OCI-LY7 (cell line): ENCODE data around the gene DPP10. TPM values are rescaled to one million over a fixed set of nuclear protein-coding genes. Genes with fewer than 3 reads are reported as not detected.

Source experiments
- BruUV-seq: library from RNA; stranded (reverse); fragments of 400-500 nt; replicated peaks from 2 replicates; lab custom pipeline; 2021; lab: Mats Ljungman, UMichigan
- CTCF ChIA-PET: fragments of 300-600 bp; sonication (Branson Sonifier 250); formaldehyde crosslinking; loops from one replicate; lab custom pipeline; 2022; ENCODE audit warnings: antibody characterized with exemption; ENCODE audit not compliant: unreplicated experiment; lab: Charles Lee
- POLR2A ChIA-PET: fragments of 300-600 bp; sonication (Branson Sonifier 250); formaldehyde crosslinking; loops from one replicate; lab custom pipeline; 2022; ENCODE audit warnings: antibody characterized with exemption; lab: Charles Lee
- DNase-seq: peaks from one replicate; pipeline ENCODE4 v3.0.0-alpha.2; 2015; ENCODE audit warnings: low spot score
- H2AFZ ChIP-seq: fragments of 200-600 bp; sonication (generic), shearing (Covaris generic); 2 replicates; pipeline ENCODE4 v1.6.1; 2014; ENCODE audit warnings: mild to moderate bottlenecking, antibody characterized with exemption, low read length, moderate library complexity
- H3K27ac ChIP-seq: fragments of 200-600 bp; sonication (generic); 2 replicates; pipeline ENCODE4 v1.5.1; 2014; ENCODE audit warnings: mixed run types, low read depth, mild to moderate bottlenecking, moderate library complexity, low read length, inconsistent platforms; ENCODE audit not compliant: poor library complexity, severe bottlenecking
- H3K36me3 ChIP-seq: fragments of 200-600 bp; sonication (generic); 2 replicates; pipeline ENCODE4 v1.6.1; 2014; ENCODE audit warnings: mild to moderate bottlenecking, antibody characterized with exemption, low read length, moderate library complexity, mixed read lengths; ENCODE audit not compliant: insufficient read depth
- H3K4me1 ChIP-seq: fragments of 200-600 bp; sonication (generic); 2 replicates; pipeline ENCODE4 v1.5.1; 2014; ENCODE audit warnings: mild to moderate bottlenecking, low read length; ENCODE audit not compliant: insufficient read depth, poor library complexity, severe bottlenecking
- H3K4me2 ChIP-seq: fragments of 200-600 bp; sonication (generic); 2 replicates; pipeline ENCODE4 v1.6.1; 2014; ENCODE audit warnings: mild to moderate bottlenecking, low read length
- H3K4me3 ChIP-seq: fragments of 200-600 bp; sonication (generic); 2 replicates; pipeline ENCODE4 v1.5.1; 2014; ENCODE audit warnings: mild to moderate bottlenecking, low read depth, low read length; ENCODE audit not compliant: poor library complexity, severe bottlenecking
- H3K79me2 ChIP-seq: fragments of 200-600 bp; sonication (generic); 2 replicates; pipeline ENCODE4 v1.6.1; 2016; ENCODE audit warnings: low read depth, mild to moderate bottlenecking, low read length, moderate library complexity, mixed read lengths; ENCODE audit not compliant: insufficient read depth
- H3K9me2 ChIP-seq: fragments of 200-600 bp; sonication (generic); 2 replicates; pipeline ENCODE4 v1.6.1; 2016; ENCODE audit warnings: mild to moderate bottlenecking, low read length, mixed read lengths; ENCODE audit not compliant: insufficient read depth
- H3K9me3 ChIP-seq: fragments of 200-600 bp; sonication (generic); 2 replicates; pipeline ENCODE4 v1.6.1; 2014; ENCODE audit warnings: mild to moderate bottlenecking, mixed run types, low read length, mixed read lengths
- H4K20me1 ChIP-seq: fragments of 200-600 bp; sonication (generic); 2 replicates; pipeline ENCODE4 v1.6.1; 2014; ENCODE audit warnings: mild to moderate bottlenecking, antibody characterized with exemption, low read length, moderate library complexity, mixed read lengths; ENCODE audit not compliant: insufficient read depth
- EZH2phosphoT487 ChIP-seq: fragments of 200-600 bp; sonication (generic); IDR thresholded peaks from 2 replicates; pipeline ENCODE4 v1.6.1; 2018; ENCODE audit warnings: low read depth, borderline replicate concordance, mild to moderate bottlenecking, mixed run types, antibody characterized with exemption, low read length, moderate library complexity, mixed read lengths
- intact Hi-C: fragments of 100-400 bp; cut with micrococcal nuclease; formaldehyde crosslinking; loops from one replicate; pipeline ENCODE4 v1.10.0; 2022; ENCODE audit not compliant: unreplicated experiment
- total RNA-seq, 2 experiments: library from RNA; depleted of rRNA in 1 of 2; stranded (reverse); fragments of >200 nt in 1 of 2; shearing (Covaris generic) in 1 of 2; gene quantifications; 2 replicates each; pipeline ENCODE4 v1.2.3, GENCODE V29; 2014 to 2022
- TF ChIP-seq, protein P1 (sequence below): fragments of 200-600 bp; sonication (generic); conservative IDR thresholded peaks from 2 replicates; pipeline ENCODE4 v1.5.1; 2014; ENCODE audit warnings: mild to moderate bottlenecking, antibody characterized with exemption, low read length, moderate library complexity, mixed read lengths

The DPP10 gene
- total RNA-seq, 2 experiments from 2014 or later, result not detected

DNA sequence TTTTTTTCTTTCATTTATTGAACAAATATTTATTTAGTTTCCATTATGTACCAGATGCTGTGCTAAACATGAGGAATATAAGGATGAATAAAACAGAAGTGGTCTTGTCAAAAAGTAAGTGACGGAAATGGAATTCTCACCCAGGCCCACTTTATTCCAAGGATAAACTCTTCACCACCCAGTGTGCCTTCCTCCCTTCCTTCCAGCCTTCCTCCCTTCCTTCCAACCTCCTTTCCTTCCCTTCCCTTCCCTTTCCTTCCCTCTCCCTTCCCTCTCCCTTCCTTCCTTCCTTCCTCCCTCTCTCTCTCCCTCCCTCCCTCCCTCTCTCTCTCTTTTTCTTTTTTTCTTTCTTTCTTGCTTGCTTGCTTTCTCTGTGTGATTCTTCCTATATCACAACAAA, 240.8 kb downstream of the DPP10 start:
- Histone ChIP-seq H3K9me2 (no peaks in the 10 kb centered on the region), H3K79me2 (no peaks in the 10 kb centered on the region), H3K9me3 (no peaks in the 10 kb centered on the region), H4K20me1 (no peaks in the 10 kb centered on the region), H2AFZ (no peak overlapping the region), H3K4me2 (no peak overlapping the region), H3K4me3 (no peak overlapping the region), H3K36me3 (no peaks in the 10 kb centered on the region), H3K4me1 (no peaks in the 10 kb centered on the region), H3K27ac (no peak overlapping the region)
- DNase-seq, result no peak
- ChIA-PET POLR2A (no interaction called here), CTCF (no interaction called here)
- no TSS peak for BruUV-seq
- TF ChIP-seq, protein P1, sequence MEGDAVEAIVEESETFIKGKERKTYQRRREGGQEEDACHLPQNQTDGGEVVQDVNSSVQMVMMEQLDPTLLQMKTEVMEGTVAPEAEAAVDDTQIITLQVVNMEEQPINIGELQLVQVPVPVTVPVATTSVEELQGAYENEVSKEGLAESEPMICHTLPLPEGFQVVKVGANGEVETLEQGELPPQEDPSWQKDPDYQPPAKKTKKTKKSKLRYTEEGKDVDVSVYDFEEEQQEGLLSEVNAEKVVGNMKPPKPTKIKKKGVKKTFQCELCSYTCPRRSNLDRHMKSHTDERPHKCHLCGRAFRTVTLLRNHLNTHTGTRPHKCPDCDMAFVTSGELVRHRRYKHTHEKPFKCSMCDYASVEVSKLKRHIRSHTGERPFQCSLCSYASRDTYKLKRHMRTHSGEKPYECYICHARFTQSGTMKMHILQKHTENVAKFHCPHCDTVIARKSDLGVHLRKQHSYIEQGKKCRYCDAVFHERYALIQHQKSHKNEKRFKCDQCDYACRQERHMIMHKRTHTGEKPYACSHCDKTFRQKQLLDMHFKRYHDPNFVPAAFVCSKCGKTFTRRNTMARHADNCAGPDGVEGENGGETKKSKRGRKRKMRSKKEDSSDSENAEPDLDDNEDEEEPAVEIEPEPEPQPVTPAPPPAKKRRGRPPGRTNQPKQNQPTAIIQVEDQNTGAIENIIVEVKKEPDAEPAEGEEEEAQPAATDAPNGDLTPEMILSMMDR, result no peak
- TF ChIP-seq EZH2phosphoT487, result no peak
- intact Hi-C loops, result no loop called here

DNA sequence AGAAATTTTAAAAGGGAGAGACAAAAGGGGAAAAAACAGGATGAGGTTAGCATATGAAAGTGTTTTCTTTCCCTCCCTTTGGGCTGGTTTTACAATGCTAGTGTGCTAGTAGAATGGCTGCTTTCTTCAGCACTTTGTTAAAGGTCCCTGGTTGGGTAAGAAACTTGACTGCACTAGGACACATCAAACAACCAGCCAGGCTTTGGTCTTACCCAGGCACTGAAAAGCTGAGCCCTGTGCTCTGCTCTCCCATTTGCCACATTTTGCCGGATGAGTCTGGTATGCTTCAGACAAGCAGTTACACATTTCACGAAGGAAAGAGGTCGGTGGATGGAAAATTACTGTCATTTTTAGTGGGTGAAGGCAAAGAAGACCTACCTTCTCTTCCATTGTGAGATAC, 242.0 kb downstream of the DPP10 start:
- Histone ChIP-seq H3K36me3 (no peaks in the 10 kb centered on the region), H3K4me3 (no peak overlapping the region), H3K9me2 (no peaks in the 10 kb centered on the region), H3K9me3 (no peaks in the 10 kb centered on the region), H4K20me1 (no peaks in the 10 kb centered on the region), H2AFZ (no peak overlapping the region), H3K4me1 (no peaks in the 10 kb centered on the region), H3K4me2 (no peak overlapping the region), H3K27ac (no peak overlapping the region), H3K79me2 (no peaks in the 10 kb centered on the region)
- POLR2A ChIA-PET, result no interaction called here
- no peak for DNase-seq
- TF ChIP-seq EZH2phosphoT487, result no peak
- TF ChIP-seq, protein P1, result no peak
- BruUV-seq, result no TSS peak
- CTCF ChIA-PET, result no interaction called here
- intact Hi-C loops, result no loop called here

DNA sequence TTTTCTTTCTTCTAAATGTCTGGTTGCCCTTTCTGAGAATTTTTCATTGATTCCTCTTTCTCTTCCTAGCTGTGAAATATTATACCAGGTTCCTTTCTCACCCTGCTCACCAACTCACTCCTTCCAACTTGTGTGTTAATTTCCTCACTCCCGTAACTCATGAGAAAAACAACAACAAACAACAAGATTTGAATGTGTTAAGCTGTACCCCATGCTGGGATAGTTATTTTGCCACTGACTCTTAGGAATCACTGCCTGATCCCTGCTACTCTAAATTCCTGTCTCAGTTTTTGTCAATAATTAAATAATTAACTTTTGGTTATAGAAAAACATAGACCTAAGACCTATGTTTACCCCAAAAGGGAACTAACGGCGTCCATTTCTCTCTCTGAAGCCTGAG, 242.7 kb downstream of the DPP10 start:
- Histone ChIP-seq H3K4me2 (no peak overlapping the region), H3K27ac (no peak overlapping the region), H3K36me3 (no peaks in the 10 kb centered on the region), H4K20me1 (no peaks in the 10 kb centered on the region), H3K79me2 (no peaks in the 10 kb centered on the region), H3K9me2 (no peaks in the 10 kb centered on the region), H3K9me3 (no peaks in the 10 kb centered on the region), H3K4me3 (no peak overlapping the region), H2AFZ (no peak overlapping the region), H3K4me1 (no peaks in the 10 kb centered on the region)
- DNase-seq, result no peak
- POLR2A ChIA-PET, result no interaction called here
- intact Hi-C loops, result no loop called here
- no peak for TF ChIP-seq EZH2phosphoT487
- TF ChIP-seq, protein P1, result no peak
- no TSS peak for BruUV-seq
- CTCF ChIA-PET, result no interaction called here
